Measurements from ENCODE around the gene AMPD3. TPM values are rescaled to one million over a fixed set of nuclear protein-coding genes. Genes with fewer than 3 reads are reported as not detected.

Gene AMPD3
- polyA plus RNA-seq, 1 experiment = 11.1 TPM

DNA sequence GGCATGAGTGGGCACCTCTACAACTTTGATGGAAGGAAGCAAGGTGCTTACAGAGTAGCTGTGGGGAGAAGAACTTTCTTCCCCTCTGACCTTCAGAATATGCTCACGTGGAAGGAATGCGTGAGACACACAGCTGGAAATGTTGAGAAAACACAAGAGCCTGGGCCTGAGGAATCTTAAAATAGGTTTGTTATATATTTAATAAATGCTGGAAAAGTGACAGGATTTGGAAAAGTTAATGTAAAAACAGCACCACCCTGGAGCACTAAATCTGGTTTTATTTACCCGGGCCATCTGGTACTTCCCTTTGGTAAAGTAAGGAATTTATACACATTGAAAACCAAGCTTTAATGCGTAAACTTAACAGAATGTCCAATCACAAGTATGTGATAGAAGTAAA is 14.0 kb upstream of the AMPD3 start:
- H3K27me3 ChIP-seq (ENCODE audit: control insufficient read depth, insufficient read depth, low read length) = no peaks in the 10 kb centered on the region
- H3K4me3 ChIP-seq (ENCODE audit: low read depth, low read length) = no peak overlapping the region
- CTCF ChIA-PET = interaction anchor here (0.8 to 3.8 kb wide), 5 partner anchors 12 to 75 kb away, joined by 3 to 21 read pairs (median 4); partner anchors contain the start of gene AMPD3
- TF ChIP-seq, protein P1, sequence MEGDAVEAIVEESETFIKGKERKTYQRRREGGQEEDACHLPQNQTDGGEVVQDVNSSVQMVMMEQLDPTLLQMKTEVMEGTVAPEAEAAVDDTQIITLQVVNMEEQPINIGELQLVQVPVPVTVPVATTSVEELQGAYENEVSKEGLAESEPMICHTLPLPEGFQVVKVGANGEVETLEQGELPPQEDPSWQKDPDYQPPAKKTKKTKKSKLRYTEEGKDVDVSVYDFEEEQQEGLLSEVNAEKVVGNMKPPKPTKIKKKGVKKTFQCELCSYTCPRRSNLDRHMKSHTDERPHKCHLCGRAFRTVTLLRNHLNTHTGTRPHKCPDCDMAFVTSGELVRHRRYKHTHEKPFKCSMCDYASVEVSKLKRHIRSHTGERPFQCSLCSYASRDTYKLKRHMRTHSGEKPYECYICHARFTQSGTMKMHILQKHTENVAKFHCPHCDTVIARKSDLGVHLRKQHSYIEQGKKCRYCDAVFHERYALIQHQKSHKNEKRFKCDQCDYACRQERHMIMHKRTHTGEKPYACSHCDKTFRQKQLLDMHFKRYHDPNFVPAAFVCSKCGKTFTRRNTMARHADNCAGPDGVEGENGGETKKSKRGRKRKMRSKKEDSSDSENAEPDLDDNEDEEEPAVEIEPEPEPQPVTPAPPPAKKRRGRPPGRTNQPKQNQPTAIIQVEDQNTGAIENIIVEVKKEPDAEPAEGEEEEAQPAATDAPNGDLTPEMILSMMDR (IDR thresholded peaks at IDR 0.05; ENCODE audit: insufficient read depth, low read depth, low read length) = no peak
- DNase-seq (ENCODE audit: low read depth) = no peak
- H3K36me3 ChIP-seq (ENCODE audit: control insufficient read depth, insufficient read depth, low read length) = no peaks in the 10 kb centered on the region
- POLR2A ChIA-PET = no interaction called here

DNA sequence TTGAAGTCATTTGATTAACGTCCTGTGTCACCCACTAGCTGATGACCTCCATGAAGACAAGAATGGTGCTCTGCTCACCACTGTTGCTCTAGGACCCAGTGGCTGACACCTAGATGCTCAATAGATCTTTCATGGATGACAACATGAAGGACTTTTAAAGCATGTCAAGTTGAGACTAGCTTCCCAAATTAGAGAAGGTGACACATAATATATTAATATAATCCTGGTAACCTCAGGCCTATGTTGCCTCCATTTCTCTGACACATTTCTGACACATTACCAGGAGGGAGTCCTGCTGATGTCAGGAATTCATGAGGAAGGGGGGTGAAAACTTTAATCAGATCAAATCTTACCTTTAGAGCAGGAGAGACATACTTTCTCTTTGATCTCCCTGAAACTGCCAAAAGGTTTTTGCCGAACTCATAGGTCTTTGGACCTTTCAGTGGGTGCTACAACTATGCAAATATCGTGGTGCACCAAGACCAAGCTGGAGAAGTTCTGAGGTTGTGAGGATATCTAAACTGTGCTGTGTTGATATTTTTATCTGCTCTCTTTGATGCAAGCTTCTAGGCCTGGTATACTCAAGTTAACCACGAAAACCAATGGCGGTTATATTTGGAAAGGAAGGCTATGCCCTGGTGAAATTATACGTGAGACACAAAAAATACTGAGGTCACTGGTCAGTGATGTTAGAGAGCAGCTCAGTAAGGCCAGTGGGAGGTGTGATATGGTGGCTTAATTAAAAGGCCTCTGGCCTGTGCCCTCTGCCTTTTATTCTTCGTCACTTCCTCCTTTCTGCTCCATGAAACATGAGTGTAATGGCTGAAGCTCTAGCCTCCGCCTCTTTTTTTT is 13.2 kb upstream of the AMPD3 start:
- POLR2A ChIA-PET = no interaction called here
- no peaks in the 10 kb centered on the region for H3K27me3 ChIP-seq (ENCODE audit: control insufficient read depth, insufficient read depth, low read length)
- DNase-seq (ENCODE audit: low read depth) = no peak
- no peaks in the 10 kb centered on the region for H3K36me3 ChIP-seq (ENCODE audit: control insufficient read depth, insufficient read depth, low read length)
- CTCF ChIA-PET = interaction anchor here (1.0 to 3.8 kb wide), 3 partner anchors 13 to 23 kb away, joined by 3 to 21 read pairs (median 4); no protein-coding TSS in a partner anchor
- H3K4me3 ChIP-seq (ENCODE audit: low read depth, low read length) = no peak overlapping the region
- TF ChIP-seq, protein P1 (IDR thresholded peaks at IDR 0.05; ENCODE audit: insufficient read depth, low read depth, low read length) = no peak

DNA sequence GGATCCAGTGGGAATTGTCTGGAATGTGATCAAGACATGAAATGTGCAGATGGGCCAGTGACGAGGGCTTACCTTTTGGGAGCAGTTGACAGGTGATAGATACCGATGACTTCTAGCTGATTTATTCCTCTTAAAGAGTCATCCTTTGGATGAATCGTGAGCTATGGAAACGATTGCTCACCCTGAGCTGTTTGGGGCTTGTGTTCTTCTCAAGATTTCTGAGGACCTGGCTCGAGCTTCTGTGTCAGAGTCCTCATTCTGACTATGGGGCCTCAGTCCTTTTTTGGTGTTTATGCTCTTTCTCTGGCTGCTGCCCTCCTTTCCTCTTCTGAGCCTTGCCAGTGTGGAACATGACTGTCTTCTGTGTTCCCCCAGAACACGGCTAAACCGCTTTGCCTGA is 11.9 kb upstream of the AMPD3 start:
- ChIA-PET POLR2A (no interaction called here), CTCF (no interaction called here)
- DNase-seq (ENCODE audit: low read depth) = no peak
- TF ChIP-seq, protein P1 (IDR thresholded peaks at IDR 0.05; ENCODE audit: insufficient read depth, low read depth, low read length) = no peak
- Histone ChIP-seq H3K27me3 (ENCODE audit: control insufficient read depth, insufficient read depth, low read length) (no peaks in the 10 kb centered on the region), H3K36me3 (ENCODE audit: control insufficient read depth, insufficient read depth, low read length) (no peaks in the 10 kb centered on the region), H3K4me3 (ENCODE audit: low read depth, low read length) (no peak overlapping the region)

DNA sequence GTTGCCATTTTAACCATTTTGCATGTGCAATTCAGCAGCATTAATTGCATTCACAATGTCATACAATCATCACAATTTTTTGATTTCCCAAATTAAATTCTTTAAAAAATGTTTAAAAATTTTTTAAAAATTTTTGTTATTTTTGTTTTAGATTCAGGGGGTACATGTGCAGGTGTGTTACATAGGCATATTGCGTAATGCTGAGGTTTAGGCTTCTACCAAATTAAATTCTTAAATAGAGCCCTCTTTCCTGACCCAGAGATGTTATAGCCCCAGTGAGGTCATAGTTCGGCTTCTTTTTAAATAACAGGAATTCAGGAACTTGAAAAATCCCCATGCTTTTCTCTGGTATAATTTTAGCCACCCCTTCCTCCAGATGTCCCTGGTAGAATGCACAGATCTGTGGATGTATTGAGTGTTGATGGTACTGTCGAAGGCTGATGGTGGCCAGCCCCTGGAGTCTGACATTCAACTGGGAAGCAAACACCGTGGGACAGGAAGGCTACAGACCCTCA is 11.3 kb upstream of the AMPD3 start:
- TF ChIP-seq, protein P1 (IDR thresholded peaks at IDR 0.05; ENCODE audit: insufficient read depth, low read depth, low read length) = no peak
- ChIA-PET POLR2A (no interaction called here), CTCF (no interaction called here)
- Histone ChIP-seq H3K36me3 (ENCODE audit: control insufficient read depth, insufficient read depth, low read length) (no peaks in the 10 kb centered on the region), H3K27me3 (ENCODE audit: control insufficient read depth, insufficient read depth, low read length) (no peaks in the 10 kb centered on the region), H3K4me3 (ENCODE audit: low read depth, low read length) (no peak overlapping the region)
- no peak for DNase-seq (ENCODE audit: low read depth)

DNA sequence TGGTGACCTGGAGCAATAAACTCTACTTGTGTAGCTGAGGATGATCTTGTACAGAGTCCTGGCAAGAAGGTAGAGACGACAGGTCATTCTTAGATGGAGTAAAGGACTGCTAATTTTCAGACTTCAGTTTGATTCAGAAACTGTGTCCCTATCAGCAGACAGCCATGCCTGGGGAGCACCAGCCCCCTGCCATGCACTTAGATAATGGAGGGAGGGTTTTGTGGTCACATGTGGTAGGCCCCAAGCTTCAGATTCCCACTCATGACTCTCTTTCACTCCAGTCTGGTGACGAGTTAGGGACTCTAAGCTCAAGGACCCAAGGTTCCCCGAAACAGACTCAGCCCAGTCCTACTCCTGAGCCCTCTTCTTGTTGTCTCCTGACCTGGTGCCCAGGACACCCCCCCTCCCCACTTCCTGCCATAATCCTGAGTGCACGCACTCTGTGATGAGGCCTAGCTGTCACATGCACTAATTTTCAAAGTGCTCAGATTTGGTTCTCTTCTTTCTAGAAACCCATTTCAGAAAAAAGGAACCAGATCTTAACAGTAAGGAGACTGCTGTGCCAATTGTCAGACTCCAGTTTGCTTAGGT is 10.2 kb upstream of the AMPD3 start:
- TF ChIP-seq, protein P1 (IDR thresholded peaks at IDR 0.05; ENCODE audit: insufficient read depth, low read depth, low read length) = no peak
- H3K27me3 ChIP-seq (ENCODE audit: control insufficient read depth, insufficient read depth, low read length) = no peaks in the 10 kb centered on the region
- H3K4me3 ChIP-seq (ENCODE audit: low read depth, low read length) = no peak overlapping the region
- ChIA-PET POLR2A (no interaction called here), CTCF (interaction anchor here (1.0 kb wide), 1 partner anchor 15 kb away, joined by 4 read pairs; no protein-coding TSS in a partner anchor)
- DNase-seq (ENCODE audit: low read depth) = no peak
- H3K36me3 ChIP-seq (ENCODE audit: control insufficient read depth, insufficient read depth, low read length) = no peaks in the 10 kb centered on the region
